B cell (primary cell): ENCODE data around the gene CIART. TPM values are rescaled to one million over a fixed set of nuclear protein-coding genes. Genes with fewer than 3 reads are reported as not detected.

Experiments
- ATAC-seq: fragments of 200-7000 bp; cut with Tn5 transposase; one replicate; pipeline ENCODE4 v1.10.0; 2021; ENCODE audit warnings: low read depth, mild to moderate bottlenecking, moderate number of reproducible peaks, moderate library complexity
- CTCF ChIA-PET: fragments of 350-600 bp; sonication (Branson Sonifier 250); formaldehyde crosslinking; loops from one replicate; lab custom pipeline; 2021; ENCODE audit warnings: antibody characterized with exemption, inconsistent platforms; lab: Charles Lee
- POLR2A ChIA-PET: fragments of 350-600 bp; sonication (Branson Sonifier 250); formaldehyde crosslinking; loops from one replicate; lab custom pipeline; 2021; ENCODE audit warnings: antibody characterized with exemption; lab: Charles Lee
- DNase-seq: peaks from one replicate; pipeline ENCODE4 v3.0.0; 2013
- H2AFZ ChIP-seq: 2 replicates; pipeline ENCODE4 v1.6.1; 2012; ENCODE audit warnings: mild to moderate bottlenecking, low read depth, low read length; ENCODE audit not compliant: insufficient read depth, poor library complexity, severe bottlenecking
- H3K27ac ChIP-seq, 2 donors: 1 replicate in 1 of 2; 2 replicates in 1 of 2; pipeline ENCODE4 v1.5.1; 2012 to 2013; ENCODE audit warnings: low read length in 2 of 2, mild to moderate bottlenecking in 2 of 2, moderate library complexity in 1 of 2
- H3K27me3 ChIP-seq, 4 experiments: fragments of 200-600 bp in 1 of 4; sonication (generic) in 1 of 4; replicated peaks in 1 of 4; 1 replicate in 2 of 4; 2 replicates in 2 of 4; pipeline versions ENCODE4 v1.6.1 to v1.7.0; 2013 to 2016; ENCODE audit warnings: low read length in 3 of 4, mild to moderate bottlenecking in 2 of 4, mixed read lengths in 1 of 4, moderate library complexity in 1 of 4; ENCODE audit not compliant: insufficient read depth in 4 of 4, control insufficient read depth in 3 of 4; ENCODE audit errors: control extremely low read depth in 1 of 4
- H3K36me3 ChIP-seq, 2 experiments: replicated peaks in 1 of 2; 1 replicate in 1 of 2; 2 replicates in 1 of 2; pipeline versions ENCODE4 v1.6.1 to v1.7.1; 2013; ENCODE audit warnings: low read length in 1 of 2; ENCODE audit not compliant: insufficient read depth in 2 of 2, control insufficient read depth in 1 of 2; ENCODE audit errors: control extremely low read depth in 1 of 2, extremely low read depth in 1 of 2
- H3K4me1 ChIP-seq, 2 donors: fragments of 200-600 bp in 1 of 2; sonication (generic) in 1 of 2; 1 replicate in 1 of 2; 2 replicates in 1 of 2; pipeline versions ENCODE4 v1.5.1 to v1.6.1; 2013 to 2017; ENCODE audit warnings: low read length in 2 of 2; ENCODE audit not compliant: control insufficient read depth in 2 of 2, insufficient read depth in 2 of 2
- H3K4me2 ChIP-seq: replicated peaks from 2 replicates; pipeline ENCODE3; 2012; ENCODE audit warnings: mild to moderate bottlenecking, low read depth, low read length; ENCODE audit not compliant: poor library complexity, severe bottlenecking
- H3K4me3 ChIP-seq, 5 experiments: fragments of 200-600 bp in 1 of 5; sonication (generic) in 1 of 5; 1 replicate in 3 of 5; 2 replicates in 2 of 5; pipeline versions ENCODE4 v1.5.1 to v1.7.0; 2011 to 2016; ENCODE audit warnings: low read length in 4 of 5, mild to moderate bottlenecking in 4 of 5, low read depth in 2 of 5, control low read depth in 1 of 5, moderate library complexity in 1 of 5; ENCODE audit not compliant: insufficient read depth in 1 of 5; ENCODE audit errors: control extremely low read depth in 1 of 5, extremely low read depth in 1 of 5
- H3K79me2 ChIP-seq: fragments of 200-600 bp; sonication (generic); one replicate; pipeline ENCODE4 v1.6.0; 2016; ENCODE audit warnings: low read length; ENCODE audit not compliant: control insufficient read depth, insufficient read depth
- H3K9ac ChIP-seq: fragments of 200-600 bp; sonication (generic); 2 replicates; pipeline ENCODE4 v1.6.1; 2017; ENCODE audit warnings: mild to moderate bottlenecking, low read length, moderate library complexity
- H3K9me3 ChIP-seq, 3 donors: one replicate each; pipeline versions ENCODE4 v1.6.1 to v1.7.1; 2013; ENCODE audit warnings: low read length in 2 of 3; ENCODE audit not compliant: control insufficient read depth in 2 of 3, insufficient read depth in 1 of 3; ENCODE audit errors: control extremely low read depth in 1 of 3
- H4K20me1 ChIP-seq: 2 replicates; pipeline ENCODE4 v1.6.0; 2012; ENCODE audit warnings: mild to moderate bottlenecking, low read length; ENCODE audit not compliant: insufficient read depth, control insufficient read depth, poor library complexity, severe bottlenecking
- H3K27ac Mint-ChIP-seq: one replicate; pipeline ENCODE4 v1.8.0; 2021; ENCODE audit warnings: mixed read lengths
- H3K27me3 Mint-ChIP-seq: one replicate; pipeline ENCODE4 v1.8.0; 2021; ENCODE audit warnings: mixed read lengths
- H3K4me1 Mint-ChIP-seq: one replicate; pipeline ENCODE4 v1.8.0; 2021; ENCODE audit warnings: mixed read lengths
- H3K4me3 Mint-ChIP-seq: one replicate; pipeline ENCODE4 v1.8.0; 2021; ENCODE audit warnings: mixed read lengths
- H3K9me3 Mint-ChIP-seq: one replicate; pipeline ENCODE4 v1.8.0; 2022; ENCODE audit warnings: mixed read lengths; ENCODE audit not compliant: insufficient read depth
- CTCF ChIP-seq: fragments of 200-600 bp; IDR thresholded peaks from one replicate; pipeline ENCODE4 v1.8.0; 2022; ENCODE audit warnings: antibody characterized with exemption, mild to moderate bottlenecking
- EZH2 ChIP-seq: IDR thresholded peaks from 2 replicates; pipeline ENCODE4 v1.6.1; 2012; ENCODE audit warnings: borderline replicate concordance, low read depth, mild to moderate bottlenecking, moderate library complexity, low read length; ENCODE audit not compliant: insufficient read depth, poor library complexity, severe bottlenecking
- WGBS: methylation state at CpG from one replicate; pipeline ENCODE4 v1.1.5; 2013; ENCODE audit warnings: missing lambda C conversion rate; ENCODE audit not compliant: insufficient coverage; 5-methylcytosine and 5-hydroxymethylcytosine counted together
- intact Hi-C: fragments of 100-400 bp; cut with micrococcal nuclease; formaldehyde crosslinking; loops from one replicate; pipeline ENCODE4 v1.10.0; 2022
- polyA plus RNA-seq: library from polyadenylated mRNA; depleted of rRNA; stranded (reverse); fragments of >200 nt; gene quantifications from 2 replicates; pipeline ENCODE4 v1.2.3, GENCODE V29; 2012
- total RNA-seq, 2 donors: library from RNA; stranded (reverse); fragments of 120-200 nt in 1 of 2; gene quantifications; 1 replicate in 1 of 2; 2 replicates in 1 of 2; pipeline versions ENCODE4 v1.2.3 to v1.2.4, GENCODE V29; 2013 to 2022

Gene CIART
- total and polyA plus RNA-seq, 2 donors (not counting 1 experiment from before 2014, with no cell fraction given) = 0.46 TPM; not detected in 1

- no peak for ATAC-seq
- ChIA-PET CTCF (interaction anchor here (1.2 kb wide), 1 partner anchor 51 kb away, joined by 6 read pairs; no protein-coding TSS in a partner anchor), POLR2A (no interaction called here)
- TF ChIP-seq EZH2 (no peak), CTCF (no peak)
- H3K27ac Mint-ChIP-seq = no peak overlapping the region
- Histone ChIP-seq H3K4me3 (no peak overlapping the region), H3K4me1 (peaks cover 20 to 22% of the 10 kb centered on the region in 2 donors), H3K27ac (no peak overlapping the region), H3K9ac (no peak overlapping the region), H3K36me3 (no peaks in the 10 kb centered on the region), H2AFZ (no peak overlapping the region), H3K27me3 (no peaks in the 10 kb centered on the region), H3K9me3 (no peaks in the 10 kb centered on the region), H4K20me1 (no peaks in the 10 kb centered on the region), H3K79me2 (peaks cover 25% of the 10 kb centered on the region), H3K4me2 (no peak overlapping the region)
- H3K4me3 Mint-ChIP-seq = peak overlapping the region; percentile 5
- WGBS = 91% methylated on average over 9 of the region's 21 CpGs
- DNase-seq = no peak
- peaks cover 14% of the 10 kb centered on the region for H3K4me1 Mint-ChIP-seq
- intact Hi-C loops = loop anchor here (2.0 to 5.0 kb wide), 2 partner anchors 45 to 77 kb away; partner anchors contain the start of gene CIART
- no peaks in the 10 kb centered on the region for H3K27me3 Mint-ChIP-seq
- H3K9me3 Mint-ChIP-seq = no peaks in the 10 kb centered on the region
Observed at GRCh38 chr1:150237746-150238145, 44.6 kb upstream of the CIART start.

- Mint-ChIP-seq H3K27me3 (no peaks in the 10 kb centered on the region), H3K27ac (no peak overlapping the region), H3K9me3 (no peaks in the 10 kb centered on the region), H3K4me3 (no peak overlapping the region), H3K4me1 (no peaks in the 10 kb centered on the region)
- CTCF ChIA-PET = no interaction called here
- no peak for ATAC-seq
- H3K27ac ChIP-seq = no peak overlapping the region
- intact Hi-C loops = no loop called here
- no peaks in the 10 kb centered on the region for H3K9me3 ChIP-seq
- H2AFZ ChIP-seq = no peak overlapping the region
- no CpG with 5 or more reads among the region's 3 CpGs for WGBS
- TF ChIP-seq EZH2 (no peak), CTCF (no peak)
- POLR2A ChIA-PET = no interaction called here
- no peaks in the 10 kb centered on the region for H3K4me1 ChIP-seq
- no peaks in the 10 kb centered on the region for H3K36me3 ChIP-seq
- no peak overlapping the region for H3K9ac ChIP-seq
- H4K20me1 ChIP-seq = no peaks in the 10 kb centered on the region
- no peak overlapping the region for H3K4me3 ChIP-seq
- DNase-seq = no peak
- H3K4me2 ChIP-seq = no peak overlapping the region
- H3K27me3 ChIP-seq = no peaks in the 10 kb centered on the region
- H3K79me2 ChIP-seq = no peaks in the 10 kb centered on the region
Observed at GRCh38 chr1:150243003-150243402, 39.4 kb upstream of the CIART start.
